Daoy (cell line): ENCODE data around the gene AOX1. TPM values are rescaled to one million over a fixed set of nuclear protein-coding genes. Genes with fewer than 3 reads are reported as not detected.
"Not testable (repeated sequence)": the region's sequence is repeated elsewhere in the genome, so short reads cannot be mapped to it uniquely, and the experiment has no call there.

Experiments used
- DNase-seq: peaks from one replicate; pipeline ENCODE4 v3.0.0-alpha.2; 2015; ENCODE audit warnings: low read depth
- total RNA-seq: library from RNA; depleted of rRNA; stranded (reverse); fragments of >200 nt; shearing (Covaris generic); gene quantifications from 2 replicates; pipeline ENCODE4 v1.2.3, GENCODE V29; 2014

Gene AOX1
- total RNA-seq, 1 experiment from 2014 or later: 11.7 TPM

DNA sequence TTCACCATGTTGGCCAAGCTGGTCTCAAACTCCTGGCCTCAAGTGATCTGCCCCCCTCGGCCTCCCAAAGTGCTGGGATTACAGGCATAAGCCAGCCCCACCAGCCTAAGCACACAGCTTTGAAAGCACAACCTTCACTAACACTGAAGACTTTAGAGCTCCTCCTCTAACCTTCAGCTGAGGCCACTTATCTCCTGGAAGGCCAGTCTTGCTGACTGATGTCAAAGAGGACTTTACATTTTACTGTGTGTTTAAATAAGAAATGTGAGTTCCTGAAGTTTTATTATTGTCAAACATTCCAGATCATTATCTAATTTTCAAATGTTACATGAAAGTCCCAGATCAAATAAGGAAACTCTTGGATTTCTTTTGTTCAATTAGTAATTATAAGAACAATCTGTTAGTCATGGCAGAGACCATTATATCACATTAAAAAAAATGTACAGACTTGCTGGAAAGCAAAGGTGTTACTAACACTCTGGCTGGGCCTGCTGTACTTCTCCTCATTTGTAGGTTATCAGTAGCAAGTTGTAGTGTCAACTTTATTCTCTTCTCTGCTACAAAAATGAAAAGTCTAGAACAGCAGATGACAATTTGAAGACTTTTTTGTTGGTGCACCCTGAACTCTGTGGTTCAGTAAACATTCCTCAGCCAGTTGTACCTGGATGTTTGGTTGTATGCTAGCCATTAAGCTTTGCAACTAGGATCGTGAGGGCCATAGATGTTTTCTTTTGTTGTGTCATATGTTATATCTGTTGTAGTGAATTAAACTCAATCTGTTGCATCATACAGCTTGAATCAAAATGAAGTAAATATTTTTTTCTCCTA lies 80.0 kb downstream of the AOX1 start:
- no peak for DNase-seq

DNA sequence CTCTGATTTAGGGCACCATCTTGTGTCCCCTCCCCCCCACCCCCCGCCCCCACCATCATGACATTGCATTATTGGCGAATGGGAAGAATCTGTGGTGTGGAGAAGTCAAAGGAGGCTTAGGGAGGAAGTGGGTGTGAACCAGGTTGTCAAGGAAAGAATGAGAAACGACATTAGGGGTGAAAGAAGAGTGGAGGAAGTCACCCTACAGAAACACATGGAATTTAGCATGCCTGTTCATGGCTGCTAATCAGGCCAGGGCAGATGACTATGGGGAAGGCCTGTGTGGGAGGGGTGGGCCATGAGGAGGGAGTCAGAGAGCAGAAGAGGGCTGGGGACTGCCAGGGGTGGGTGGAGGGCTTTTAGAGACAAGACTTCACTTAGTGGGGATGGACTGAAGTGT lies 81.6 kb downstream of the AOX1 start:
- no peak for DNase-seq

GRCh38 chr2:200668478-200668877 lies 82.7 kb downstream of the AOX1 start:
- no peak for DNase-seq

- no peak for DNase-seq
These were observed 83.5 kb downstream of the AOX1 start for GRCh38 chr2:200669308-200669707.

DNA sequence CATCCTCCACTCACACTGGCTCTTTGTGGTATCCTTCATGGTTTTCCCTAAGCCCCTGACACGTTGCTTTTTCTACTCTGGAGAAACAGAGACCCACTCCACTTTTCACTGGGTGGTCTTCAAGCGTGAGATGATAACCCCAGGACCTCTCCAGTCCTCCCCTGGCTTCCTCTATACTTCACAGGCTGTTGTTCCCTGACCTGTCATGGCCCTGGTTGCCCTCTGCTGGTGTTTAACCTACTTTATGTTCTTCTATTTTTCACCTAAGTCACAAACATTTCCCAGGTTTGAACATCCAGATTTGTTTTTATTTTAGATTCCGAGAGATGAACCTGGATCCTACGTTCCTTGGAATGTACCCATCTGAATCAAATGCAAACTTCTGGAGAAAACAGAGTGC lies 84.5 kb downstream of the AOX1 start:
- DNase-seq: no peak

DNA sequence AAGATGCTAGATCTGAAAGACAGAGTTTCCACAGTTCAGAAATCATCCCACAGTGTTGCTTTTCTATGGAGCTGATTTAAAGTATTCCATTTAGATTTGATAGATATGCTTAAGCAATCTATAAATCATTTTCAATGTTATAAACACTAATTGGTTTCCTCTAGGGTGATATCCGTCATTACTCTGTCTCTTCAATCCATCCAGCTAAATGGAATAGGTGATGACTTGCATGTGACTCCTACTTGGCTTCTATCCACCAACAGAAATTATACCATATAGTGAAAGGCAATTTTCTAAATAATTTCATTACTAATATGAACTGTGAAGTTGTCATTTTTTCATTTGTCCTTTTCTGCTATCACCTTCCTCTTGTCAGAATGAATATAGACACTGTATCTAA lies 84.9 kb downstream of the AOX1 start:
- DNase-seq: no peak

GRCh38 chr2:200673191-200673590 lies 87.4 kb downstream of the AOX1 start:
- no peak for DNase-seq

GRCh38 chr2:200674837-200675236 lies 89.0 kb downstream of the AOX1 start:
- no peak for DNase-seq

- no peak for DNase-seq
These were observed 91.4 kb downstream of the AOX1 start for GRCh38 chr2:200677171-200677570.

- DNase-seq: no peak
These were observed 92.1 kb downstream of the AOX1 start for GRCh38 chr2:200677721-200678532.

GRCh38 chr2:200679127-200679526 lies 93.3 kb downstream of the AOX1 start:
- no peak for DNase-seq

DNA sequence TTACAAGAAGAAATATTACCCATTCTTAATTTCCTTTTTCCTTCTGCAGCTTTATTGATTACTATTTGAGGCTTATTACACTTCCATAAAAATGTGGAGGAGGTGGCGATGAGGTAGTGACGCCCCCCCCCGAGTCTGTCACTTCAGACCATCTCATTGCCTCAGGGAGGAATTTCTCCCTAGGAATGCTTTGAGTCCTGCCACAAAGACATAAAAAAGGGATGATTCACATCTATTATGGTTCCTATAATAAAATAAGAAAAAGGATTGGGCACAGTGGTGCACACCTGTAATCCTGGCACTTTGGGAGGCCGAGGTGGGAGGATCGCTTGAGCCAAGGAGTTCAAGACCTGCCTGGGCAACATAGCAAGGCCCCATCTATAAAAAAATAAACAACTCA lies 93.7 kb downstream of the AOX1 start:
- DNase-seq: no peak

DNA sequence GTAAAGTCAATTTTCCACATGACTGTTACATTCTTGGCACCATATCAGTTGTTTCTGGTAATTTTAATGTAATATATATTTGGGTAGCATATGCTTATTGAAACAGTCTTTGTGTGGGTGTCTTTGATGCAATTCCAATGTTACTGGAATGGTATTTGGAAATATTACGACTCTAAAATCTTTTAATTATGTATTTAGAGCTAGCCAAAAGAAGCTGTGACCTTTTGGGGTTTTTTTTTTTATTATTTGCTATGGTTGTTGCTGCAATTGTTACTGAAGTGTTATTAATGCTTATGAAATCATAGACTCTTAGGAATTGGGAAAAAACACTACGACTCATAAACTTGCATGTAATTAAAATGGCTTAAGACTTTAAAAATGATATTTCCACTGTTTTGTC lies 95.9 kb downstream of the AOX1 start:
- no peak for DNase-seq

DNA sequence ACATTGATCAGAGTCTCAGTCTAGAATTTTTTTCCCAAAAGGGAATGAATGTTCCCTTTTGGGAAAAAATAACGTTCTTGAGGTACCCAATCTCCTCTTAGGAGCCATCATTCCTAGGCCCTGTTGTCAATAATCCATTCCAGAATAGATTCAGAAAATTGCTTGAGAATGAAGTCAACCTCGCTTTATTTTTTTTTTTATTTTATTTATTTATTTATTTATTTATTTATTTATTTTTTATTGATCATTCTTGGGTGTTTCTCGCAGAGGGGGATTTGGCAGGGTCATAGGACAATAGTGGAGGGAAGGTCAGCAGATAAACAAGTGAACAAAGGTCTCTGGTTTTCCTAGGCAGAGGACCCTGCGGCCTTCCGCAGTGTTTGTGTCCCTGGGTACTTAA lies 96.6 kb downstream of the AOX1 start:
- not testable (repeated sequence) for DNase-seq

GRCh38 chr2:200687922-200688920 lies 102.4 kb downstream of the AOX1 start:
- no peak for DNase-seq

- DNase-seq: no peak
These were observed 103.3 kb downstream of the AOX1 start for GRCh38 chr2:200689115-200689514.

GRCh38 chr2:200693836-200694470 lies 108.1 kb downstream of the AOX1 start:
- DNase-seq: no peak

- no peak for DNase-seq
These were observed 109.4 kb downstream of the AOX1 start for GRCh38 chr2:200695191-200695590.

DNA sequence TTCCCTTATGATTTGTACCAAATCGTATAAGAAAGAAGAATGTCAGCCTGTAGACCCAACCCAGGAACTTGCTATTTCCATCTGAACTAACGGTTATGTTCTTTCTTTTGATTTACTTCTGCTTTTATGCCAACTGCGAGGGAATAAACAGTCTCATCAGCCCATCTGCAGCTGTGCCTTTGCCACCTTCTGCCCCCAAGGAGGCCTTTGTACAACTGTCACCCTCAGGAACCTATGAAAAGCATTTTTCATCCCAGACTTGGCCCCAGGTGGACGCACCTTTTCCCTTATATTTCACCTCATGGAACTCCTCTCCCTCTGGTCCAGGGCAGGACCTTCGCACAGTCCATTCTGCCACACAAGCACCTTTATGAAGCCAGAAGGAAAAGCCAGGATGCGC lies 109.8 kb downstream of the AOX1 start:
- DNase-seq: no peak

- DNase-seq: no peak
These were observed 112.4 kb downstream of the AOX1 start for GRCh38 chr2:200698217-200698616.

DNA sequence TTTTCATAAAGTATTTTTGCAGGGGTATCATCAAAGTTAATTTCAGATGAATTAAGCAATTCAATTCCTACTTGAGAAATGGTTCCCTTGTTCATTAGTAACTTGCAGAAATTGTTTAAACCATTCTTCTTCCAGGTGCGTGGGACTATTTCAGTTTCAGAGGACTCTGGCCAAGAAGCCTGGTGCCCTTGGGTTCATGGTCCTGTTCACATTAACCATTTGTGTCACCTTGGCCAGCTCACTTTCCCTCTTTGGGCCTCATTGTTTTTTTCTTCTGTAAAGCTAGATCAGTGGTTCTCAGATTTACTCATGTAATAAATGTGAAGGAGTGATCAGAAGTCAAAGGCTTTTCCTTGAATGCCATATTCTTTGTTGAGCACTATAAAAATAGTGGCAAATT lies 113.5 kb downstream of the AOX1 start:
- DNase-seq: no peak
